ENCODE measurements around the gene PTPRD. TPM values are rescaled to one million over a fixed set of nuclear protein-coding genes. Genes with fewer than 3 reads are reported as not detected.
"Not testable (repeated sequence)": the region's sequence is repeated elsewhere in the genome, so short reads cannot be mapped to it uniquely, and the experiment has no call there.

The PTPRD gene
- total and polyA plus RNA-seq, 2 donors from 2014 or later: 6.4 to 78.9 TPM

DNA sequence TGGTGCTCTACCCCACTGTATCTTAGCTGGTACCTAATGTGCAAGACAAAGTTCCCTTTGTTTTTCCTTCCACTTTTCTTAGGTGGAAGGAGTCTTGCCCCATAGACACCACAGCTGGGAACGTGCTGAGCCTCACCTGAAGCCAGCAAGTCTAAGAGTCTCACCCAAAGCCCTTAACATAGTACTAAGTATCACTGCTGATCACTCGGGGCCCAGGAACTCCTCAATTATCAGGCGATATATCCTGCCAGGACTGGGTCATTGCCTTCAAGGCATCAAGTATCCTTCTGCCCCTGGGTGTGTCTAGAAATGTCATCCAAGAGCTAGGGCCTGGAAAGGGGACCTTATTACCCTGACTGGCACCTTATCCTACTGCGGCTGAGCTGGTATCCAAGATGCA, 123.9 kb downstream of the PTPRD start:
- DNase-seq (no peak), FAIRE-seq (no peak)
- Histone ChIP-seq H3K27me3 (ENCODE audit: control insufficient read depth, insufficient read depth, low read length) (no peaks in the 10 kb centered on the region), H3K4me1 (ENCODE audit: control insufficient read depth in 2 of 3, insufficient read depth in 2 of 3, low read depth in 1 of 3, low read length in 3 of 3) (no peaks in the 10 kb centered on the region), H3K9ac (ENCODE audit: low read length in 3 of 3) (no peak overlapping the region), H3K9me3 (ENCODE audit: control insufficient read depth in 2 of 3, insufficient read depth in 1 of 3, low read length in 3 of 3) (no peaks in the 10 kb centered on the region), H3K36me3 (ENCODE audit: control insufficient read depth in 2 of 3, insufficient read depth in 3 of 3, low read length in 3 of 3) (no peaks in the 10 kb centered on the region), H3K27ac (ENCODE audit: low read depth in 2 of 2, low read length in 2 of 2) (no peak overlapping the region), H3K4me3 (ENCODE audit: low read length in 3 of 3) (no peak overlapping the region)
- intact Hi-C loops (cut with DNase I): no loop called here
- TF ChIP-seq, protein P1, sequence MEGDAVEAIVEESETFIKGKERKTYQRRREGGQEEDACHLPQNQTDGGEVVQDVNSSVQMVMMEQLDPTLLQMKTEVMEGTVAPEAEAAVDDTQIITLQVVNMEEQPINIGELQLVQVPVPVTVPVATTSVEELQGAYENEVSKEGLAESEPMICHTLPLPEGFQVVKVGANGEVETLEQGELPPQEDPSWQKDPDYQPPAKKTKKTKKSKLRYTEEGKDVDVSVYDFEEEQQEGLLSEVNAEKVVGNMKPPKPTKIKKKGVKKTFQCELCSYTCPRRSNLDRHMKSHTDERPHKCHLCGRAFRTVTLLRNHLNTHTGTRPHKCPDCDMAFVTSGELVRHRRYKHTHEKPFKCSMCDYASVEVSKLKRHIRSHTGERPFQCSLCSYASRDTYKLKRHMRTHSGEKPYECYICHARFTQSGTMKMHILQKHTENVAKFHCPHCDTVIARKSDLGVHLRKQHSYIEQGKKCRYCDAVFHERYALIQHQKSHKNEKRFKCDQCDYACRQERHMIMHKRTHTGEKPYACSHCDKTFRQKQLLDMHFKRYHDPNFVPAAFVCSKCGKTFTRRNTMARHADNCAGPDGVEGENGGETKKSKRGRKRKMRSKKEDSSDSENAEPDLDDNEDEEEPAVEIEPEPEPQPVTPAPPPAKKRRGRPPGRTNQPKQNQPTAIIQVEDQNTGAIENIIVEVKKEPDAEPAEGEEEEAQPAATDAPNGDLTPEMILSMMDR (IDR thresholded peaks at IDR 0.05; ENCODE audit: borderline replicate concordance, extremely low read depth, insufficient read depth): no peak

DNA sequence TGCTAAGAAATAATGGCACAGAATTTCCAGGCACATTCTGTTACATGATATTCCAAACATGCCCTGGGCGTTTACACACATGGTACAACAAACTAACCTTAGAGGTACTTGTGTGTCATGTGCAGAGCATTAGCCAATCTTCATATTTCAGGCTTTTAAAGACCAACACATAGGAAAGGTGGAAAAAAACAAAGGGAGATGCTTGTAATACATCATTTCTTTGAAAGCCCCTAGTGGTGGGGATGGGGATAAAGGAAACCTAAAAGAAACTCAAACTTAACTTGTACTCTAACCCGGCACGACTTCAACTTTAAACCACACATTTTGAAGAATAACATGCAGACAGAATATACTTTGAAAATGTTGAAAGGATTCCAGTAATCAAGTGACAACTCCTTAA, 133.6 kb downstream of the PTPRD start:
- no peaks in the 10 kb centered on the region for H3K9me3 ChIP-seq (ENCODE audit: control insufficient read depth in 2 of 3, insufficient read depth in 1 of 3, low read length in 3 of 3)
- intact Hi-C loops (cut with DNase I): no loop called here
- DNase-seq (peak in 1 of 5 donors; percentile 7), FAIRE-seq (no peak)
- no peaks in the 10 kb centered on the region for H3K27me3 ChIP-seq (ENCODE audit: control insufficient read depth, insufficient read depth, low read length)
- H3K27ac ChIP-seq (ENCODE audit: low read depth in 2 of 2, low read length in 2 of 2): no peak overlapping the region
- H3K36me3 ChIP-seq (ENCODE audit: control insufficient read depth in 2 of 3, insufficient read depth in 3 of 3, low read length in 3 of 3): no peaks in the 10 kb centered on the region
- H3K4me1 ChIP-seq (ENCODE audit: control insufficient read depth in 2 of 3, insufficient read depth in 2 of 3, low read depth in 1 of 3, low read length in 3 of 3): no peaks in the 10 kb centered on the region
- no peak overlapping the region for H3K4me3 ChIP-seq (ENCODE audit: low read length in 3 of 3)
- H3K9ac ChIP-seq (ENCODE audit: low read length in 3 of 3): no peak overlapping the region
- TF ChIP-seq, protein P1 (IDR thresholded peaks at IDR 0.05; ENCODE audit: borderline replicate concordance, extremely low read depth, insufficient read depth): no peak

DNA sequence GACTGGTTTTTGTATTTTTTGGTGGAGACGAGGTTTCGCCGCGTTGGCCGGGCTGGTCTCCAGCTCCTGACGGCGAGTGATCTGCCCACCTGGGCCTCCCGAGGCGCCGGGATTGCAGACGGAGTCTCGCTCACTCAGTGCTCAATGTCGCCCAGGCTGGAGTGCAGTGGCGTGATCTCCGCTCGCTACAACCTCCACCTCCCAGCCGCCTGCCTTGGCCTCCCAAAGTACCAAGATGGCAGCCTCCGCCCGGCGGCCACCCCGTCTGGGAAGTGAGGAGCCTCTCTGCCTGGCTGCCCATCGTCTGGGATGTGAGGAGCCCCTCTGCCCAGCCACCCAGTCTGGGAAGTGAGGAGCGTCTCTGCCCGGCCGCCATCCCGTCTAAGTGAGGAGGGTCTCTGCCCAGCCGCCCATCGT, 163.6 kb downstream of the PTPRD start:
- H3K4me3 ChIP-seq (ENCODE audit: low read length in 3 of 3); H3K9me3 ChIP-seq (ENCODE audit: control insufficient read depth in 2 of 3, insufficient read depth in 1 of 3, low read length in 3 of 3); FAIRE-seq; intact Hi-C loops (cut with DNase I); H3K4me1 ChIP-seq (ENCODE audit: control insufficient read depth in 2 of 3, insufficient read depth in 2 of 3, low read depth in 1 of 3, low read length in 3 of 3); H3K27ac ChIP-seq (ENCODE audit: low read depth in 2 of 2, low read length in 2 of 2); H3K36me3 ChIP-seq (ENCODE audit: control insufficient read depth in 2 of 3, insufficient read depth in 3 of 3, low read length in 3 of 3); H3K27me3 ChIP-seq (ENCODE audit: control insufficient read depth, insufficient read depth, low read length); H3K9ac ChIP-seq (ENCODE audit: low read length in 3 of 3): not testable (repeated sequence)
- peak in 1 of 5 donors; percentile 70 for DNase-seq

DNA sequence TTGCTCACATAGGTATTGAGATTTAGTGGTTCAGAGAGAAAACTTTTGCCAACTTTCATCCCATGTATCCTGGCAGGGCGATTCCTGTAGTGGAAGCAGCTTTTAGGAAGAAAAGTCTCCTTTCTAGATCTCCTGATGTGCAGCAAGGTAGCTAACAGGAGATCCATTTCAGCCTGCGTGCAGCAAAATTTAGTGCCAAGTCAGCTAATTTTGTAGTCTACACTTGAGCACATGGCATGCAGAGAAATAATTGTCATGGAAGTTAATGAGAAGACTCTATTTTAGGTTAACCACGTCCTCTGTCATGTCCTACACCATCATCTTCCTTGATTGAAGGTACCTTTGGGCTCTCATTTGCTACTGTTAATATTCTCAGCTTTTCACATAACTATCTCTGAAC, 165.8 kb downstream of the PTPRD start:
- H3K36me3 ChIP-seq (ENCODE audit: control insufficient read depth in 2 of 3, insufficient read depth in 3 of 3, low read length in 3 of 3): no peaks in the 10 kb centered on the region
- intact Hi-C loops (cut with DNase I): no loop called here
- no peaks in the 10 kb centered on the region for H3K4me1 ChIP-seq (ENCODE audit: control insufficient read depth in 2 of 3, insufficient read depth in 2 of 3, low read depth in 1 of 3, low read length in 3 of 3)
- DNase-seq: no peak
- no peak overlapping the region for H3K4me3 ChIP-seq (ENCODE audit: low read length in 3 of 3)
- no peak overlapping the region for H3K27ac ChIP-seq (ENCODE audit: low read depth in 2 of 2, low read length in 2 of 2)
- H3K27me3 ChIP-seq (ENCODE audit: control insufficient read depth, insufficient read depth, low read length): no peaks in the 10 kb centered on the region
- H3K9me3 ChIP-seq (ENCODE audit: control insufficient read depth in 2 of 3, insufficient read depth in 1 of 3, low read length in 3 of 3): no peaks in the 10 kb centered on the region
- no peak overlapping the region for H3K9ac ChIP-seq (ENCODE audit: low read length in 3 of 3)
- no peak for FAIRE-seq
- TF ChIP-seq, protein P1 (IDR thresholded peaks at IDR 0.05; ENCODE audit: borderline replicate concordance, extremely low read depth, insufficient read depth): no peak

All from kidney (tissue), 14 donors.